HEK293 (cell line): Measurements from ENCODE around the gene PRKAG2.

Source experiments
- CTCF ChIA-PET: fragments of 350-600 bp; formaldehyde crosslinking; extraction: SDS; loops from one replicate; lab custom pipeline; 2021; ENCODE audit warnings: antibody characterized with exemption; lab: Yijun Ruan, JAX
- POLR2A ChIA-PET: fragments of 300-600 bp; formaldehyde crosslinking; extraction: SDS; loops from one replicate; lab custom pipeline; 2020; ENCODE audit warnings: antibody characterized with exemption, inconsistent platforms; lab: Yijun Ruan, JAX
- H3K27ac ChIP-seq: fragments of 200-500 bp; sonication (Bioruptor generic); 2 replicates; pipeline ENCODE4 v1.5.1; 2014; ENCODE audit warnings: low read depth, low read length, control low read depth, inconsistent platforms; ENCODE audit errors: extremely low read depth
- H3K36me3 ChIP-seq, 2 experiments: fragments of 200-500 bp in 1 of 2; sonication (Bioruptor generic) in 1 of 2; 1 replicate in 1 of 2; 2 replicates in 1 of 2; pipeline ENCODE4 v1.5.1; 2014 to 2017; ENCODE audit warnings: inconsistent platforms in 2 of 2, low read length in 2 of 2; ENCODE audit not compliant: control insufficient read depth in 2 of 2, insufficient read depth in 1 of 2
- H3K4me1 ChIP-seq: fragments of 200-500 bp; sonication (Bioruptor generic); 2 replicates; pipeline ENCODE4 v1.5.1; 2014; ENCODE audit warnings: mild to moderate bottlenecking, low read length, inconsistent platforms; ENCODE audit not compliant: control insufficient read depth, insufficient read depth
- H3K4me3 ChIP-seq: 2 replicates; pipeline ENCODE4 v1.5.1; 2011; ENCODE audit warnings: low read depth, mild to moderate bottlenecking, control low read depth, low read length, moderate library complexity
- H3K9me3 ChIP-seq: fragments of 200-500 bp; sonication (Bioruptor generic); 2 replicates; pipeline ENCODE4 v1.5.1; 2014; ENCODE audit warnings: low read depth, low read length, inconsistent platforms; ENCODE audit not compliant: control insufficient read depth, insufficient read depth
- PRDM1 ChIP-seq: fragments of 450-650 bp; formaldehyde crosslinking; IDR thresholded peaks from 2 replicates; pipeline ENCODE4; 2016; ENCODE audit warnings: missing biosample characterization, missing genetic modification characterization
- SCRT1 ChIP-seq: fragments of 450-650 bp; formaldehyde crosslinking; IDR thresholded peaks from 2 replicates; pipeline ENCODE4 v1.5.1; 2016; ENCODE audit warnings: missing biosample characterization, missing genetic modification characterization, borderline replicate concordance
- SETDB1 ChIP-seq: IDR thresholded peaks from one replicate; pipeline ENCODE4 v1.6.1; 2017; ENCODE audit warnings: mild to moderate bottlenecking, low read length, moderate library complexity, mixed read lengths; ENCODE audit not compliant: insufficient read length
- ZEB2 ChIP-seq: fragments of 450-650 bp; formaldehyde crosslinking; IDR thresholded peaks from 2 replicates; pipeline ENCODE4 v1.5.1; 2016; ENCODE audit warnings: missing biosample characterization, missing genetic modification characterization
- ZNF10 ChIP-seq: fragments of 450-650 bp; formaldehyde crosslinking; IDR thresholded peaks from 2 replicates; pipeline ENCODE4 v1.5.1; 2017; ENCODE audit warnings: missing biosample characterization, missing genetic modification characterization
- ZNF155 ChIP-seq: fragments of 450-650 bp; formaldehyde crosslinking; IDR thresholded peaks from 2 replicates; pipeline ENCODE4 v1.5.1; 2016; ENCODE audit warnings: missing biosample characterization, missing genetic modification characterization
- ZNF2 ChIP-seq: fragments of 450-650 bp; formaldehyde crosslinking; IDR thresholded peaks from 2 replicates; pipeline ENCODE4 v1.5.1; 2016; ENCODE audit warnings: missing biosample characterization, missing genetic modification characterization
- ZNF221 ChIP-seq: fragments of 450-650 bp; formaldehyde crosslinking; IDR thresholded peaks from 2 replicates; pipeline ENCODE4 v1.5.1; 2017; ENCODE audit warnings: missing biosample characterization, missing genetic modification characterization, borderline replicate concordance
- ZNF302 ChIP-seq: fragments of 450-650 bp; formaldehyde crosslinking; IDR thresholded peaks from 2 replicates; pipeline ENCODE4 v1.5.1; 2016; ENCODE audit warnings: missing biosample characterization, missing genetic modification characterization, low read depth
- ZNF324 ChIP-seq: fragments of 450-650 bp; formaldehyde crosslinking; IDR thresholded peaks from 2 replicates; pipeline ENCODE4 v1.5.1; 2016; ENCODE audit warnings: missing biosample characterization, missing genetic modification characterization
- ZNF366 ChIP-seq: fragments of 450-650 bp; formaldehyde crosslinking; conservative IDR thresholded peaks from 2 replicates; pipeline ENCODE4 v1.5.1; 2016; ENCODE audit warnings: missing biosample characterization, missing genetic modification characterization
- ZNF404 ChIP-seq: fragments of 450-650 bp; formaldehyde crosslinking; IDR thresholded peaks from 2 replicates; pipeline ENCODE4 v1.5.1; 2017; ENCODE audit warnings: missing biosample characterization, missing genetic modification characterization
- ZNF416 ChIP-seq: fragments of 450-650 bp; formaldehyde crosslinking; IDR thresholded peaks from 2 replicates; pipeline ENCODE4 v1.5.1; 2016; ENCODE audit warnings: missing biosample characterization, missing genetic modification characterization
- ZNF501 ChIP-seq: fragments of 450-650 bp; formaldehyde crosslinking; IDR thresholded peaks from 2 replicates; pipeline ENCODE4 v1.5.1; 2016; ENCODE audit warnings: missing biosample characterization, missing genetic modification characterization
- ZNF548 ChIP-seq: fragments of 450-650 bp; formaldehyde crosslinking; IDR thresholded peaks from 2 replicates; pipeline ENCODE4 v1.5.1; 2016; ENCODE audit warnings: missing biosample characterization, missing genetic modification characterization
- ZNF571 ChIP-seq: fragments of 450-650 bp; formaldehyde crosslinking; IDR thresholded peaks from 2 replicates; pipeline ENCODE4 v1.5.0; 2017; ENCODE audit warnings: missing biosample characterization, missing genetic modification characterization
- ZNF621 ChIP-seq: fragments of 450-650 bp; formaldehyde crosslinking; IDR thresholded peaks from 2 replicates; pipeline ENCODE4 v1.5.1; 2017; ENCODE audit warnings: missing biosample characterization, missing genetic modification characterization
- ZNF623 ChIP-seq: fragments of 450-650 bp; formaldehyde crosslinking; IDR thresholded peaks from 2 replicates; pipeline ENCODE4 v1.5.1; 2016; ENCODE audit warnings: missing biosample characterization, missing genetic modification characterization
- ZNF626 ChIP-seq: fragments of 450-650 bp; sonication (Bioruptor Pico); formaldehyde crosslinking; IDR thresholded peaks from 2 replicates; pipeline ENCODE4 v1.5.1; 2018; ENCODE audit warnings: missing biosample characterization, missing genetic modification characterization, inconsistent platforms
- ZNF645 ChIP-seq: fragments of 450-650 bp; formaldehyde crosslinking; IDR thresholded peaks from 2 replicates; pipeline ENCODE4; 2016; ENCODE audit warnings: missing biosample characterization, missing genetic modification characterization
- ZNF654 ChIP-seq: fragments of 450-650 bp; formaldehyde crosslinking; IDR thresholded peaks from 2 replicates; pipeline ENCODE4 v1.5.1; 2016; ENCODE audit warnings: low read depth, missing biosample characterization, missing genetic modification characterization
- ZSCAN18 ChIP-seq: fragments of 450-650 bp; formaldehyde crosslinking; IDR thresholded peaks from 2 replicates; pipeline ENCODE4 v1.5.1; 2016; ENCODE audit warnings: missing biosample characterization, missing genetic modification characterization
- ZSCAN30 ChIP-seq: fragments of 450-650 bp; IDR thresholded peaks from 2 replicates; pipeline ENCODE4 v1.5.1; 2018; ENCODE audit warnings: missing biosample characterization, mild to moderate bottlenecking, missing genetic modification characterization, moderate library complexity
- TF ChIP-seq, protein P1 (sequence below): fragments of 450-650 bp; formaldehyde crosslinking; IDR thresholded peaks from 2 replicates; pipeline ENCODE4 v1.5.1; 2016; ENCODE audit warnings: missing biosample characterization, missing genetic modification characterization
- TF ChIP-seq, protein P2 (sequence below): fragments of 450-650 bp; formaldehyde crosslinking; IDR thresholded peaks from 2 replicates; pipeline ENCODE4 v1.5.1; 2016; ENCODE audit warnings: missing biosample characterization, missing genetic modification characterization
- TF ChIP-seq, protein P3 (sequence below): fragments of 450-650 bp; IDR thresholded peaks from 2 replicates; pipeline ENCODE4 v1.5.1; 2018; ENCODE audit warnings: missing biosample characterization, missing genetic modification characterization

Gene PRKAG2

DNA sequence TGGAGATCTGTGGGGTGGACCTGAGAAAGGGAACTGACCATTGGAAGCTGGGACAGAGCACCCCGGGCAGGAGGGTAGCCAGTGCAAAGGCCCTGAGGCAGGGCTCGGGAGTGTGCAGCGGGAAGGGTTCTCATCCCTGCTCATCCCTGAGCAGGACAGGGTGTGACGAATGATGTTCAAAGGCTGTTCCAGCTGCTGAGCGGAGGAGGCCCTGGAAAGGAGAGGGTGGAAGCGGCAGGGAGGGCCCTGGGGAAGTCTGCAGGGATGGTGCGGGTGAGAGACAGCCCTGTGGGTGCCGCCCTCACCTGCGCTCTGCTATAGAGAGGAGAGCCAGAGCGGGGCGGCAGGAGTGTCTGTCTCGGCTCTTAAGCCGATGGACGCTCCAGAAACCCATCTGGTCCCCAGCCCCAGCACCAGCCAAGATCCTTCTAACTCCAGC lies 43.7 kb downstream of the PRKAG2 start:
- ChIA-PET POLR2A (no interaction called here), CTCF (no interaction called here)
- H3K9me3 ChIP-seq, result no peaks in the 10 kb centered on the region
- TF ChIP-seq, protein P1, sequence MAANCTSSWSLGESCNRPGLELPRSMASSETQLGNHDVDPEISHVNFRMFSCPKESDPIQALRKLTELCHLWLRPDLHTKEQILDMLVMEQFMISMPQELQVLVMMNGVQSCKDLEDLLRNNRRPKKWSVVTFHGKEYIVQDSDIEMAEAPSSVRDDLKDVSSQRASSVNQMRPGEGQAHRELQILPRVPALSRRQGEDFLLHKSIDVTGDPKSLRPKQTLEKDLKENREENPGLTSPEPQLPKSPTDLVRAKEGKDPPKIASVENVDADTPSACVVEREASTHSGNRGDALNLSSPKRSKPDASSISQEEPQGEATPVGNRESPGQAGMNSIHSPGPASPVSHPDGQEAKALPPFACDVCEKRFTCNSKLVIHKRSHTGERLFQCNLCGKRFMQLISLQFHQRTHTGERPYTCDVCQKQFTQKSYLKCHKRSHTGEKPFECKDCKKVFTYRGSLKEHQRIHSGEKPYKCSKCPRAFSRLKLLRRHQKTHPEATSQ (tag by site-specific recombination), result no peak
- TF ChIP-seq, protein P2, sequence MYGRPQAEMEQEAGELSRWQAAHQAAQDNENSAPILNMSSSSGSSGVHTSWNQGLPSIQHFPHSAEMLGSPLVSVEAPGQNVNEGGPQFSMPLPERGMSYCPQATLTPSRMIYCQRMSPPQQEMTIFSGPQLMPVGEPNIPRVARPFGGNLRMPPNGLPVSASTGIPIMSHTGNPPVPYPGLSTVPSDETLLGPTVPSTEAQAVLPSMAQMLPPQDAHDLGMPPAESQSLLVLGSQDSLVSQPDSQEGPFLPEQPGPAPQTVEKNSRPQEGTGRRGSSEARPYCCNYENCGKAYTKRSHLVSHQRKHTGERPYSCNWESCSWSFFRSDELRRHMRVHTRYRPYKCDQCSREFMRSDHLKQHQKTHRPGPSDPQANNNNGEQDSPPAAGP, result 0 out of 2 replicates have a peak, but pooled peaks have one; percentile 56
- TF ChIP-seq ZNF623 (tag by site-specific recombination) (peak; percentile 95), ZNF2 (tag by site-specific recombination) (no peak), ZNF571 (tag by site-specific recombination) (no peak), ZNF626 (no peak), SETDB1 (no peak), ZNF416 (no peak)
- TF ChIP-seq, all 188 proteins: peak for 2
- H3K27ac ChIP-seq, result no peak overlapping the region
- H3K36me3 ChIP-seq, result no peaks in the 10 kb centered on the region
- no peaks in the 10 kb centered on the region for H3K4me1 ChIP-seq
- H3K4me3 ChIP-seq, result no peak overlapping the region

GRCh38 chr7:151832656-151833055 lies 44.3 kb downstream of the PRKAG2 start:
- no peak overlapping the region for H3K4me3 ChIP-seq
- H3K27ac ChIP-seq, result no peak overlapping the region
- no peaks in the 10 kb centered on the region for H3K36me3 ChIP-seq
- H3K4me1 ChIP-seq, result no peaks in the 10 kb centered on the region
- TF ChIP-seq ZNF10 (tag by site-specific recombination), result no peak
- TF ChIP-seq, protein P3, sequence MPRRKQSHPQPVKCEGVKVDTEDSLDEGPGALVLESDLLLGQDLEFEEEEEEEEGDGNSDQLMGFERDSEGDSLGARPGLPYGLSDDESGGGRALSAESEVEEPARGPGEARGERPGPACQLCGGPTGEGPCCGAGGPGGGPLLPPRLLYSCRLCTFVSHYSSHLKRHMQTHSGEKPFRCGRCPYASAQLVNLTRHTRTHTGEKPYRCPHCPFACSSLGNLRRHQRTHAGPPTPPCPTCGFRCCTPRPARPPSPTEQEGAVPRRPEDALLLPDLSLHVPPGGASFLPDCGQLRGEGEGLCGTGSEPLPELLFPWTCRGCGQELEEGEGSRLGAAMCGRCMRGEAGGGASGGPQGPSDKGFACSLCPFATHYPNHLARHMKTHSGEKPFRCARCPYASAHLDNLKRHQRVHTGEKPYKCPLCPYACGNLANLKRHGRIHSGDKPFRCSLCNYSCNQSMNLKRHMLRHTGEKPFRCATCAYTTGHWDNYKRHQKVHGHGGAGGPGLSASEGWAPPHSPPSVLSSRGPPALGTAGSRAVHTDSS (tag by site-specific recombination), result no peak
- TF ChIP-seq ZNF302 (tag by site-specific recombination), result no peak
- POLR2A ChIA-PET, result no interaction called here
- H3K9me3 ChIP-seq, result no peaks in the 10 kb centered on the region
- CTCF ChIA-PET, result interaction anchor here (0.5 kb wide), 1 partner anchor 50 kb away, joined by 3 read pairs; no protein-coding TSS in a partner anchor

DNA sequence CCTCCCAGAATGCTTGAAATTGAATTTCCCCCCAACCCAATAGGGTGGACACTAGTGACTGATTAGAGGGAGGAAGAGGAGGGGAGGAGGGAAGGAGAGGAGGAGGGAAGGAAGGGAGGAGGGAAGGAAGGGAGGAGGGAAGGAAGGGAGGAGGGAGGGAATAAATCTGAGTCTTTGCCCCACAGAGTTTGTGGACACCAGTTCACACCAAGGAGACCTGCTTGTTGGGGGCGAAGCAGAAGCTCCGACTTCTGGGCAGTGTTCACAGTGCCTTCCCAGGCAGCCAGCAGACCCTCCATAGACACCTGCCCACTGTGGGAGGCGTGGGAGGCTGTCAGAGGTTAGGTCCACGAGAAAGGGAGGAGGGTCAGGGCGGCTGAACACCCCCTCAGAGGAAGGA lies 44.8 kb downstream of the PRKAG2 start:
- no peaks in the 10 kb centered on the region for H3K4me1 ChIP-seq
- ChIA-PET POLR2A (no interaction called here), CTCF (interaction anchor here (0.5 kb wide), 1 partner anchor 50 kb away, joined by 3 read pairs; no protein-coding TSS in a partner anchor)

DNA sequence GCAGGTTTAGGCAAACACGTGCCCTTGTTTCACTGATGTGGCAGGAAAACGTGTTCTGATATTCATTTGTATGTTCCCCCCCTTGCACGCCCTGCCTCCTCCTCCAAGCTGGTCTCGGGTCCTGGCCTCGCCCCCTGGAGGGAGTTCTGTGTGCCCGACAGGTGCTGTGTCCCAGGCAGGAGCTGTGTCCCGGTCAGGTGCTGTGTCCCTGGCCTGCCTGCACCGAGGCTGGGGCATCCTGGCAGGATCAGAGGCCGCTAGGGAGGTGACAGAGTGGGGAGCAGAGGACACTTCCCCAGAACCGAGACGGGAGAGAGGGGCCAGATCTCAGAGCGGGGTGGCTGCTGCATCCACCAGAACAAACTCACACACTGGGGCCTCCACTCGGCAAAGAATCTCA lies 45.3 kb downstream of the PRKAG2 start:
- Histone ChIP-seq H3K27ac (no peak overlapping the region), H3K4me1 (no peaks in the 10 kb centered on the region), H3K9me3 (no peaks in the 10 kb centered on the region), H3K36me3 (no peaks in the 10 kb centered on the region), H3K4me3 (no peak overlapping the region)
- ChIA-PET CTCF (no interaction called here), POLR2A (no interaction called here)
- TF ChIP-seq ZNF548 (tag by site-specific recombination) (no peak), ZNF404 (tag by site-specific recombination) (no peak), ZEB2 (tag by site-specific recombination) (no peak), ZNF654 (tag by site-specific recombination) (no peak), ZSCAN18 (tag by site-specific recombination) (no peak), ZNF645 (no peak), PRDM1 (tag by site-specific recombination) (no peak), ZNF621 (tag by site-specific recombination) (no peak), ZNF501 (tag by site-specific recombination) (no peak), ZNF324 (tag by site-specific recombination) (no peak), ZSCAN30 (tag by site-specific recombination) (no peak)

More for the DNA sequence above, 44.8 kb downstream of the PRKAG2 start:
- no peak for TF ChIP-seq ZNF155
- TF ChIP-seq ZNF366, result 0 out of 2 replicates have a peak, but pooled peaks have one; percentile 26
- TF ChIP-seq ZNF623 (tag by site-specific recombination), result no peak
- no peak for TF ChIP-seq ZNF221
- no peak for TF ChIP-seq SCRT1 (tag by site-specific recombination)
- Histone ChIP-seq H3K4me3 (no peak overlapping the region), H3K36me3 (no peaks in the 10 kb centered on the region), H3K9me3 (no peaks in the 10 kb centered on the region), H3K27ac (no peak overlapping the region)
